ENCODE results near the gene CELF2. TPM values are rescaled to one million over a fixed set of nuclear protein-coding genes. Genes with fewer than 3 reads are reported as not detected.

Gene CELF2
- total RNA-seq, 2 donors from 2014 or later: 30.2 to 34.4 TPM

- no peak for DNase-seq
- Histone ChIP-seq H3K27ac (no peak overlapping the region), H3K4me3 (no peak overlapping the region), H3K4me1 (no peaks in the 10 kb centered on the region), H3K9me3 (no peaks in the 10 kb centered on the region), H3K36me3 (no peaks in the 10 kb centered on the region), H3K9ac (ENCODE audit: low read depth in 2 of 2, low read length in 2 of 2) (no peak overlapping the region), H3K27me3 (no peaks in the 10 kb centered on the region)
- TF ChIP-seq CTCF (IDR thresholded peaks at IDR 0.05): no peak
- intact Hi-C loops (cut with DNase I): no loop called here
These were observed 46.2 kb downstream of the CELF2 start for GRCh38 chr10:11063856-11064255.

- Histone ChIP-seq H3K9ac (ENCODE audit: low read depth in 2 of 2, low read length in 2 of 2) (no peak overlapping the region), H3K4me3 (no peak overlapping the region), H3K27me3 (no peaks in the 10 kb centered on the region), H3K36me3 (no peaks in the 10 kb centered on the region), H3K4me1 (no peaks in the 10 kb centered on the region), H3K27ac (no peak overlapping the region), H3K9me3 (no peaks in the 10 kb centered on the region)
- intact Hi-C loops (cut with DNase I): no loop called here
- TF ChIP-seq CTCF (IDR thresholded peaks at IDR 0.05): no peak
- DNase-seq: no peak
These were observed 47.2 kb downstream of the CELF2 start for GRCh38 chr10:11064832-11065231.

GRCh38 chr10:11065567-11065966, 47.9 kb downstream of the CELF2 start:
- no peak for TF ChIP-seq CTCF (IDR thresholded peaks at IDR 0.05)
- Histone ChIP-seq H3K27ac (no peak overlapping the region), H3K9ac (ENCODE audit: low read depth in 2 of 2, low read length in 2 of 2) (no peak overlapping the region), H3K27me3 (no peaks in the 10 kb centered on the region), H3K9me3 (no peaks in the 10 kb centered on the region), H3K4me3 (no peak overlapping the region), H3K36me3 (no peaks in the 10 kb centered on the region), H3K4me1 (no peaks in the 10 kb centered on the region)
- intact Hi-C loops (cut with DNase I): no loop called here
- no peak for DNase-seq

GRCh38 chr10:11066520-11066919, 48.8 kb downstream of the CELF2 start:
- intact Hi-C loops (cut with DNase I): no loop called here
- no peak for DNase-seq
- no peaks in the 10 kb centered on the region for H3K4me1 ChIP-seq
- H3K4me3 ChIP-seq: no peak overlapping the region
- no peak overlapping the region for H3K9ac ChIP-seq (ENCODE audit: low read depth in 2 of 2, low read length in 2 of 2)
- TF ChIP-seq CTCF (IDR thresholded peaks at IDR 0.05): no peak
- no peaks in the 10 kb centered on the region for H3K36me3 ChIP-seq
- H3K27ac ChIP-seq: no peak overlapping the region
- no peaks in the 10 kb centered on the region for H3K27me3 ChIP-seq
- no peaks in the 10 kb centered on the region for H3K9me3 ChIP-seq

- Histone ChIP-seq H3K9me3 (no peaks in the 10 kb centered on the region), H3K4me1 (no peaks in the 10 kb centered on the region), H3K4me3 (no peak overlapping the region), H3K27ac (no peak overlapping the region), H3K9ac (ENCODE audit: low read depth in 2 of 2, low read length in 2 of 2) (no peak overlapping the region), H3K36me3 (no peaks in the 10 kb centered on the region), H3K27me3 (no peaks in the 10 kb centered on the region)
- TF ChIP-seq CTCF (IDR thresholded peaks at IDR 0.05): no peak
- intact Hi-C loops (cut with DNase I): no loop called here
- DNase-seq: no peak
These were observed 51.4 kb downstream of the CELF2 start for GRCh38 chr10:11068861-11069633.

Data from colonic mucosa (tissue), 4 donors.